ENCODE data around the gene PEX6.

The PEX6 gene

GRCh38 chr6:42938428-42938796 lies 40.6 kb downstream of the PEX6 start:
- Histone ChIP-seq H3K36me3 (ENCODE audit: control insufficient read depth, insufficient read depth, low read length) (peaks cover 37% of the 10 kb centered on the region), H3K9me3 (ENCODE audit: control insufficient read depth, insufficient read depth, low read length) (no peaks in the 10 kb centered on the region), H3K4me3 (ENCODE audit: low read depth, low read length) (no peak overlapping the region), H3K27me3 (ENCODE audit: control insufficient read depth, insufficient read depth, low read length) (no peaks in the 10 kb centered on the region), H3K9ac (ENCODE audit: low read depth, low read length) (no peak overlapping the region), H3K4me1 (ENCODE audit: control insufficient read depth, insufficient read depth, low read length) (peaks cover 2% of the 10 kb centered on the region)

- H3K9me3 ChIP-seq (ENCODE audit: control insufficient read depth, insufficient read depth, low read length) = no peaks in the 10 kb centered on the region
- H3K9ac ChIP-seq (ENCODE audit: low read depth, low read length) = no peak overlapping the region
- H3K36me3 ChIP-seq (ENCODE audit: control insufficient read depth, insufficient read depth, low read length) = peaks cover 37% of the 10 kb centered on the region
- peaks cover 4% of the 10 kb centered on the region for H3K4me1 ChIP-seq (ENCODE audit: control insufficient read depth, insufficient read depth, low read length)
- no peaks in the 10 kb centered on the region for H3K27me3 ChIP-seq (ENCODE audit: control insufficient read depth, insufficient read depth, low read length)
- no peak overlapping the region for H3K4me3 ChIP-seq (ENCODE audit: low read depth, low read length)
Measured at GRCh38 chr6:42937548-42938427, 41.2 kb downstream of the PEX6 start.

GRCh38 chr6:42936398-42936797 lies 42.6 kb downstream of the PEX6 start:
- Histone ChIP-seq H3K9me3 (ENCODE audit: control insufficient read depth, insufficient read depth, low read length) (no peaks in the 10 kb centered on the region), H3K9ac (ENCODE audit: low read depth, low read length) (no peak overlapping the region), H3K27me3 (ENCODE audit: control insufficient read depth, insufficient read depth, low read length) (no peaks in the 10 kb centered on the region), H3K36me3 (ENCODE audit: control insufficient read depth, insufficient read depth, low read length) (peaks cover 37% of the 10 kb centered on the region), H3K4me1 (ENCODE audit: control insufficient read depth, insufficient read depth, low read length) (peaks cover 4% of the 10 kb centered on the region), H3K4me3 (ENCODE audit: low read depth, low read length) (no peak overlapping the region)

- H3K27me3 ChIP-seq (ENCODE audit: control insufficient read depth, insufficient read depth, low read length) = no peaks in the 10 kb centered on the region
- no peak overlapping the region for H3K9ac ChIP-seq (ENCODE audit: low read depth, low read length)
- no peak overlapping the region for H3K4me3 ChIP-seq (ENCODE audit: low read depth, low read length)
- H3K4me1 ChIP-seq (ENCODE audit: control insufficient read depth, insufficient read depth, low read length) = peaks cover 4% of the 10 kb centered on the region
- peaks cover 37% of the 10 kb centered on the region for H3K36me3 ChIP-seq (ENCODE audit: control insufficient read depth, insufficient read depth, low read length)
- no peaks in the 10 kb centered on the region for H3K9me3 ChIP-seq (ENCODE audit: control insufficient read depth, insufficient read depth, low read length)
Measured at GRCh38 chr6:42935322-42935721, 43.7 kb downstream of the PEX6 start.

- no peaks in the 10 kb centered on the region for H3K27me3 ChIP-seq (ENCODE audit: control insufficient read depth, insufficient read depth, low read length)
- H3K4me1 ChIP-seq (ENCODE audit: control insufficient read depth, insufficient read depth, low read length) = peaks cover 2% of the 10 kb centered on the region
Measured at GRCh38 chr6:42933205-42933604, 45.8 kb downstream of the PEX6 start.

GRCh38 chr6:42932412-42932811 lies 46.6 kb downstream of the PEX6 start:
- peaks cover 2% of the 10 kb centered on the region for H3K4me1 ChIP-seq (ENCODE audit: control insufficient read depth, insufficient read depth, low read length)
- H3K9ac ChIP-seq (ENCODE audit: low read depth, low read length) = no peak overlapping the region
- no peaks in the 10 kb centered on the region for H3K27me3 ChIP-seq (ENCODE audit: control insufficient read depth, insufficient read depth, low read length)
- H3K4me3 ChIP-seq (ENCODE audit: low read depth, low read length) = no peak overlapping the region
- H3K9me3 ChIP-seq (ENCODE audit: control insufficient read depth, insufficient read depth, low read length) = no peaks in the 10 kb centered on the region
- peaks cover 17% of the 10 kb centered on the region for H3K36me3 ChIP-seq (ENCODE audit: control insufficient read depth, insufficient read depth, low read length)

More at GRCh38 chr6:42933205-42933604, 45.8 kb downstream of the PEX6 start:
- no peak overlapping the region for H3K9ac ChIP-seq (ENCODE audit: low read depth, low read length)
- no peaks in the 10 kb centered on the region for H3K9me3 ChIP-seq (ENCODE audit: control insufficient read depth, insufficient read depth, low read length)
- H3K4me3 ChIP-seq (ENCODE audit: low read depth, low read length) = no peak overlapping the region
- H3K36me3 ChIP-seq (ENCODE audit: control insufficient read depth, insufficient read depth, low read length) = peaks cover 25% of the 10 kb centered on the region

GRCh38 chr6:42929821-42930360 lies 49.1 kb downstream of the PEX6 start:
- Histone ChIP-seq H3K9ac (ENCODE audit: low read depth, low read length) (peak overlapping the region; percentile 94), H3K4me1 (ENCODE audit: control insufficient read depth, insufficient read depth, low read length) (peaks cover 6% of the 10 kb centered on the region), H3K9me3 (ENCODE audit: control insufficient read depth, insufficient read depth, low read length) (no peaks in the 10 kb centered on the region), H3K27me3 (ENCODE audit: control insufficient read depth, insufficient read depth, low read length) (no peaks in the 10 kb centered on the region), H3K36me3 (ENCODE audit: control insufficient read depth, insufficient read depth, low read length) (peaks cover 4% of the 10 kb centered on the region), H3K4me3 (ENCODE audit: low read depth, low read length) (peak overlapping the region; percentile 77)

- no peaks in the 10 kb centered on the region for H3K27me3 ChIP-seq (ENCODE audit: control insufficient read depth, insufficient read depth, low read length)
- peaks cover under 1% of the 10 kb centered on the region for H3K36me3 ChIP-seq (ENCODE audit: control insufficient read depth, insufficient read depth, low read length)
- peak within 1 kb of the TSS; percentile 94 for H3K9ac ChIP-seq (ENCODE audit: low read depth, low read length)
- no peaks in the 10 kb centered on the region for H3K9me3 ChIP-seq (ENCODE audit: control insufficient read depth, insufficient read depth, low read length)
- peak within 1 kb of the TSS; percentile 77 for H3K4me3 ChIP-seq (ENCODE audit: low read depth, low read length)
- peaks cover 6% of the 10 kb centered on the region for H3K4me1 ChIP-seq (ENCODE audit: control insufficient read depth, insufficient read depth, low read length)
Measured at GRCh38 chr6:42928986-42929820, 49.8 kb downstream of the PEX6 start, which contains the start of gene CNPY3. Gene CNPY3, plus strand, starts transcription at chr6:42929480. Its CDS starts 91 bp downstream, at chr6:42929571.

- peak overlapping the region; percentile 60 for H3K9ac ChIP-seq (ENCODE audit: low read depth, low read length)
- H3K4me3 ChIP-seq (ENCODE audit: low read depth, low read length) = peak overlapping the region; percentile 26
- H3K4me1 ChIP-seq (ENCODE audit: control insufficient read depth, insufficient read depth, low read length) = peaks cover 3% of the 10 kb centered on the region
Measured at GRCh38 chr6:42925248-42925857, 53.6 kb downstream of the PEX6 start.

GRCh38 chr6:42923666-42924065 lies 55.3 kb downstream of the PEX6 start:
- H3K4me1 ChIP-seq (ENCODE audit: control insufficient read depth, insufficient read depth, low read length) = peaks cover 3% of the 10 kb centered on the region
- H3K36me3 ChIP-seq (ENCODE audit: control insufficient read depth, insufficient read depth, low read length) = no peaks in the 10 kb centered on the region
- H3K27me3 ChIP-seq (ENCODE audit: control insufficient read depth, insufficient read depth, low read length) = no peaks in the 10 kb centered on the region
- no peak overlapping the region for H3K9ac ChIP-seq (ENCODE audit: low read depth, low read length)
- H3K9me3 ChIP-seq (ENCODE audit: control insufficient read depth, insufficient read depth, low read length) = no peaks in the 10 kb centered on the region
- H3K4me3 ChIP-seq (ENCODE audit: low read depth, low read length) = no peak overlapping the region

More at GRCh38 chr6:42925248-42925857, 53.6 kb downstream of the PEX6 start:
- H3K36me3 ChIP-seq (ENCODE audit: control insufficient read depth, insufficient read depth, low read length) = no peaks in the 10 kb centered on the region
- no peaks in the 10 kb centered on the region for H3K27me3 ChIP-seq (ENCODE audit: control insufficient read depth, insufficient read depth, low read length)
- no peaks in the 10 kb centered on the region for H3K9me3 ChIP-seq (ENCODE audit: control insufficient read depth, insufficient read depth, low read length)

GRCh38 chr6:42921801-42922200 lies 57.2 kb downstream of the PEX6 start:
- H3K9ac ChIP-seq (ENCODE audit: low read depth, low read length) = no peak overlapping the region

More at GRCh38 chr6:42921801-42922200, 57.2 kb downstream of the PEX6 start:
- H3K4me3 ChIP-seq (ENCODE audit: low read depth, low read length) = no peak overlapping the region
- H3K9me3 ChIP-seq (ENCODE audit: control insufficient read depth, insufficient read depth, low read length) = no peaks in the 10 kb centered on the region
- no peaks in the 10 kb centered on the region for H3K36me3 ChIP-seq (ENCODE audit: control insufficient read depth, insufficient read depth, low read length)
- peaks cover 3% of the 10 kb centered on the region for H3K4me1 ChIP-seq (ENCODE audit: control insufficient read depth, insufficient read depth, low read length)
- H3K27me3 ChIP-seq (ENCODE audit: control insufficient read depth, insufficient read depth, low read length) = no peaks in the 10 kb centered on the region
